K562 (cell line): ENCODE measurements around the gene OBSL1.

Experiments used
- CREB1 ChIP-seq, 2 experiments: sonication (generic) in 1 of 2; formaldehyde crosslinking in 1 of 2; IDR thresholded peaks; 2 replicates each; pipeline versions ENCODE4 v1.6.1 to v1.8.0; 2012 to 2022; ENCODE audit warnings: inconsistent platforms in 1 of 2, mild to moderate bottlenecking in 1 of 2, missing genetic modification reagents in 1 of 2, moderate library complexity in 1 of 2
- EGR1 ChIP-seq: fragments of 450-650 bp; conservative IDR thresholded peaks from 2 replicates; pipeline ENCODE4 v1.6.1; 2017; ENCODE audit warnings: mild to moderate bottlenecking
- ETV5 ChIP-seq: sonication (generic); formaldehyde crosslinking; IDR thresholded peaks from 2 replicates; pipeline ENCODE4 v1.4.0; 2020; ENCODE audit warnings: low read depth, mild to moderate bottlenecking, missing genetic modification reagents
- GABPA ChIP-seq: fragments of 200-800 bp; sonication (Bioruptor generic); conservative IDR thresholded peaks from 2 replicates; pipeline ENCODE4 v1.6.1; 2016; ENCODE audit warnings: low read depth, missing genetic modification characterization, missing compliant biosample characterization
- NFYB ChIP-seq: IDR thresholded peaks from 2 replicates; pipeline ENCODE4 v1.6.1; 2011; ENCODE audit warnings: mild to moderate bottlenecking, moderate library complexity; ENCODE audit not compliant: insufficient read length; ENCODE audit errors: extremely low read depth
- NR1H2 ChIP-seq: sonication (generic); formaldehyde crosslinking; IDR thresholded peaks from 2 replicates; pipeline ENCODE4 v1.4.0; 2020; ENCODE audit warnings: mild to moderate bottlenecking, missing genetic modification reagents
- POLR2A ChIP-seq: fragments of 450-650 bp; conservative IDR thresholded peaks from 2 replicates; pipeline ENCODE4 v1.6.1; 2016
- TCFL5 ChIP-seq: fragments of 250-450 bp; sonication (Bioruptor Pico); conservative IDR thresholded peaks from 2 replicates; pipeline ENCODE4 v1.6.1; 2021; ENCODE audit warnings: mild to moderate bottlenecking, moderate library complexity, matching md5 sums
- TF ChIP-seq, protein P1 (sequence below): fragments of 150-350 bp; conservative IDR thresholded peaks from 2 replicates; pipeline ENCODE4 v1.6.1; 2014; ENCODE audit warnings: low read length
- TF ChIP-seq, protein P2 (sequence below), 3 experiments: IDR thresholded peaks in 2 of 3; conservative IDR thresholded peaks in 1 of 3; 2 replicates each; pipeline ENCODE4 v1.5.1; 2011 to 2012; ENCODE audit warnings: low read length in 3 of 3, mild to moderate bottlenecking in 3 of 3, control low read depth in 2 of 3, improper control_type of control experiment in 1 of 3, inconsistent platforms in 1 of 3, low read depth in 1 of 3, mixed read lengths in 1 of 3, moderate library complexity in 1 of 3; ENCODE audit not compliant: insufficient read depth in 2 of 3
- TF ChIP-seq, protein P3 (sequence below): IDR thresholded peaks from 2 replicates; pipeline ENCODE4 v1.6.1; 2016; ENCODE audit warnings: missing genetic modification characterization, missing compliant biosample characterization
- TF ChIP-seq, protein P4 (sequence below): sonication (generic); formaldehyde crosslinking; IDR thresholded peaks from 2 replicates; pipeline ENCODE4 v1.8.1; 2023; ENCODE audit warnings: mild to moderate bottlenecking, missing genetic modification reagents
- TF ChIP-seq, protein P5 (sequence below), 2 experiments: fragments of 450-650 bp; formaldehyde crosslinking in 1 of 2; IDR thresholded peaks; 2 replicates each; pipeline versions ENCODE4 v1.4.0 to v1.6.1; 2014 to 2020; ENCODE audit warnings: mild to moderate bottlenecking in 2 of 2, borderline replicate concordance in 1 of 2, low read depth in 1 of 2

DNA sequence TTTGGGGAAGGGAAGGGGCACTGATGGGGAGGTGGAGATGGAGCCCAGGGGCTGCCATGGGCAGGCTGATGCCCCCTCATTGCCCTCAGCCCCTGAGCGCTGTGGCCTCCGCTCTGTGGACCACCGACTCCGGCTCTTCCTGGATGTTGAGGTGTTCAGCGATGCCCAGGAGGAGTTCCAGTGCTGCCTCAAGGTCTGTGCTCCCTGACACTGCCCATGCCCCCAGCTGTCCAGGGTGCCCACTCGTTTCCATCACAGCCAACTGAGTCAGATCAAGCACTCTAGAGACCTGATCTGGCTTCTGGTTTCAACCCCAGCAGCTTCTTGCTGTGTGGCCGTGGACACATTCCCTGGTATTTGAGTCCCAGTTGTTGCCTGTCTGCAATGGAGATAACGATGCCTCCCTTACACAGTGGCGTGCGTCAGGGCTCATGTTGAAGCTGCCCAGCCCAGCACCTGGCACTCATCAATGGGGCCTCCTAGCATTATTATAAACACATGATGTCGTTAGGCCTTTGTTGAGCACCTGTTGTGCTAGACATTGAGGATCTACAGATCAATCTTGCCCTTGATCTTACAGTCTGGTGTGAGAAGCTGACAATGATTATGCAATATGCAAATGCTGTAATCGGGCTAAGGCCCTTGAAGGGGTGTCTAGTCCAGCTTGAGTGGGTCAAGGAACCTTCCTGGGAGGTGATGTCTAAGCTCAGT is 40.7 kb upstream of the OBSL1 start:
- no peak for TF ChIP-seq POLR2A
- TF ChIP-seq, protein P1, sequence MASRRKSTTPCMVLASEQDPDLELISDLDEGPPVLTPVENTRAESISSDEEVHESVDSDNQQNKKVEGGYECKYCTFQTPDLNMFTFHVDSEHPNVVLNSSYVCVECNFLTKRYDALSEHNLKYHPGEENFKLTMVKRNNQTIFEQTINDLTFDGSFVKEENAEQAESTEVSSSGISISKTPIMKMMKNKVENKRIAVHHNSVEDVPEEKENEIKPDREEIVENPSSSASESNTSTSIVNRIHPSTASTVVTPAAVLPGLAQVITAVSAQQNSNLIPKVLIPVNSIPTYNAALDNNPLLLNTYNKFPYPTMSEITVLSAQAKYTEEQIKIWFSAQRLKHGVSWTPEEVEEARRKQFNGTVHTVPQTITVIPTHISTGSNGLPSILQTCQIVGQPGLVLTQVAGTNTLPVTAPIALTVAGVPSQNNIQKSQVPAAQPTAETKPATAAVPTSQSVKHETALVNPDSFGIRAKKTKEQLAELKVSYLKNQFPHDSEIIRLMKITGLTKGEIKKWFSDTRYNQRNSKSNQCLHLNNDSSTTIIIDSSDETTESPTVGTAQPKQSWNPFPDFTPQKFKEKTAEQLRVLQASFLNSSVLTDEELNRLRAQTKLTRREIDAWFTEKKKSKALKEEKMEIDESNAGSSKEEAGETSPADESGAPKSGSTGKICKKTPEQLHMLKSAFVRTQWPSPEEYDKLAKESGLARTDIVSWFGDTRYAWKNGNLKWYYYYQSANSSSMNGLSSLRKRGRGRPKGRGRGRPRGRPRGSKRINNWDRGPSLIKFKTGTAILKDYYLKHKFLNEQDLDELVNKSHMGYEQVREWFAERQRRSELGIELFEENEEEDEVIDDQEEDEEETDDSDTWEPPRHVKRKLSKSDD = no peak
- TF ChIP-seq NFYB = no peak
- TF ChIP-seq, protein P2, sequence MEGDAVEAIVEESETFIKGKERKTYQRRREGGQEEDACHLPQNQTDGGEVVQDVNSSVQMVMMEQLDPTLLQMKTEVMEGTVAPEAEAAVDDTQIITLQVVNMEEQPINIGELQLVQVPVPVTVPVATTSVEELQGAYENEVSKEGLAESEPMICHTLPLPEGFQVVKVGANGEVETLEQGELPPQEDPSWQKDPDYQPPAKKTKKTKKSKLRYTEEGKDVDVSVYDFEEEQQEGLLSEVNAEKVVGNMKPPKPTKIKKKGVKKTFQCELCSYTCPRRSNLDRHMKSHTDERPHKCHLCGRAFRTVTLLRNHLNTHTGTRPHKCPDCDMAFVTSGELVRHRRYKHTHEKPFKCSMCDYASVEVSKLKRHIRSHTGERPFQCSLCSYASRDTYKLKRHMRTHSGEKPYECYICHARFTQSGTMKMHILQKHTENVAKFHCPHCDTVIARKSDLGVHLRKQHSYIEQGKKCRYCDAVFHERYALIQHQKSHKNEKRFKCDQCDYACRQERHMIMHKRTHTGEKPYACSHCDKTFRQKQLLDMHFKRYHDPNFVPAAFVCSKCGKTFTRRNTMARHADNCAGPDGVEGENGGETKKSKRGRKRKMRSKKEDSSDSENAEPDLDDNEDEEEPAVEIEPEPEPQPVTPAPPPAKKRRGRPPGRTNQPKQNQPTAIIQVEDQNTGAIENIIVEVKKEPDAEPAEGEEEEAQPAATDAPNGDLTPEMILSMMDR (IDR thresholded peaks at IDR 0.05 in 2 of 3, conservative IDR thresholded peaks at IDR 0.05 in 1 of 3; ENCODE audit: insufficient read depth in 2 of 3, low read depth in 1 of 3, low read length in 3 of 3) = no peak
- TF ChIP-seq, protein P3, sequence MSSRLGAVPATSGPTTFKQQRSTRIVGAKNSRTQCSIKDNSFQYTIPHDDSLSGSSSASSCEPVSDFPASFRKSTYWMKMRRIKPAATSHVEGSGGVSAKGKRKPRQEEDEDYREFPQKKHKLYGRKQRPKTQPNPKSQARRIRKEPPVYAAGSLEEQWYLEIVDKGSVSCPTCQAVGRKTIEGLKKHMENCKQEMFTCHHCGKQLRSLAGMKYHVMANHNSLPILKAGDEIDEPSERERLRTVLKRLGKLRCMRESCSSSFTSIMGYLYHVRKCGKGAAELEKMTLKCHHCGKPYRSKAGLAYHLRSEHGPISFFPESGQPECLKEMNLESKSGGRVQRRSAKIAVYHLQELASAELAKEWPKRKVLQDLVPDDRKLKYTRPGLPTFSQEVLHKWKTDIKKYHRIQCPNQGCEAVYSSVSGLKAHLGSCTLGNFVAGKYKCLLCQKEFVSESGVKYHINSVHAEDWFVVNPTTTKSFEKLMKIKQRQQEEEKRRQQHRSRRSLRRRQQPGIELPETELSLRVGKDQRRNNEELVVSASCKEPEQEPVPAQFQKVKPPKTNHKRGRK = no peak
- TF ChIP-seq TCFL5 = no peak
- TF ChIP-seq GABPA (tag) = no peak
- TF ChIP-seq ETV5 (CRISPR knock-in tag) = no peak
- no peak for TF ChIP-seq NR1H2 (CRISPR knock-in tag)
- TF ChIP-seq CREB1 (IDR thresholded peaks at IDR 0.05) = no peak
- no peak for TF ChIP-seq CREB1 (CRISPR knock-in tag; IDR thresholded peaks at IDR 0.05)
- TF ChIP-seq, protein P4, sequence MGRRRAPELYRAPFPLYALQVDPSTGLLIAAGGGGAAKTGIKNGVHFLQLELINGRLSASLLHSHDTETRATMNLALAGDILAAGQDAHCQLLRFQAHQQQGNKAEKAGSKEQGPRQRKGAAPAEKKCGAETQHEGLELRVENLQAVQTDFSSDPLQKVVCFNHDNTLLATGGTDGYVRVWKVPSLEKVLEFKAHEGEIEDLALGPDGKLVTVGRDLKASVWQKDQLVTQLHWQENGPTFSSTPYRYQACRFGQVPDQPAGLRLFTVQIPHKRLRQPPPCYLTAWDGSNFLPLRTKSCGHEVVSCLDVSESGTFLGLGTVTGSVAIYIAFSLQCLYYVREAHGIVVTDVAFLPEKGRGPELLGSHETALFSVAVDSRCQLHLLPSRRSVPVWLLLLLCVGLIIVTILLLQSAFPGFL (CRISPR knock-in tag) = no peak
- TF ChIP-seq EGR1 = no peak
- TF ChIP-seq, protein P5, sequence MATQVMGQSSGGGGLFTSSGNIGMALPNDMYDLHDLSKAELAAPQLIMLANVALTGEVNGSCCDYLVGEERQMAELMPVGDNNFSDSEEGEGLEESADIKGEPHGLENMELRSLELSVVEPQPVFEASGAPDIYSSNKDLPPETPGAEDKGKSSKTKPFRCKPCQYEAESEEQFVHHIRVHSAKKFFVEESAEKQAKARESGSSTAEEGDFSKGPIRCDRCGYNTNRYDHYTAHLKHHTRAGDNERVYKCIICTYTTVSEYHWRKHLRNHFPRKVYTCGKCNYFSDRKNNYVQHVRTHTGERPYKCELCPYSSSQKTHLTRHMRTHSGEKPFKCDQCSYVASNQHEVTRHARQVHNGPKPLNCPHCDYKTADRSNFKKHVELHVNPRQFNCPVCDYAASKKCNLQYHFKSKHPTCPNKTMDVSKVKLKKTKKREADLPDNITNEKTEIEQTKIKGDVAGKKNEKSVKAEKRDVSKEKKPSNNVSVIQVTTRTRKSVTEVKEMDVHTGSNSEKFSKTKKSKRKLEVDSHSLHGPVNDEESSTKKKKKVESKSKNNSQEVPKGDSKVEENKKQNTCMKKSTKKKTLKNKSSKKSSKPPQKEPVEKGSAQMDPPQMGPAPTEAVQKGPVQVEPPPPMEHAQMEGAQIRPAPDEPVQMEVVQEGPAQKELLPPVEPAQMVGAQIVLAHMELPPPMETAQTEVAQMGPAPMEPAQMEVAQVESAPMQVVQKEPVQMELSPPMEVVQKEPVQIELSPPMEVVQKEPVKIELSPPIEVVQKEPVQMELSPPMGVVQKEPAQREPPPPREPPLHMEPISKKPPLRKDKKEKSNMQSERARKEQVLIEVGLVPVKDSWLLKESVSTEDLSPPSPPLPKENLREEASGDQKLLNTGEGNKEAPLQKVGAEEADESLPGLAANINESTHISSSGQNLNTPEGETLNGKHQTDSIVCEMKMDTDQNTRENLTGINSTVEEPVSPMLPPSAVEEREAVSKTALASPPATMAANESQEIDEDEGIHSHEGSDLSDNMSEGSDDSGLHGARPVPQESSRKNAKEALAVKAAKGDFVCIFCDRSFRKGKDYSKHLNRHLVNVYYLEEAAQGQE (IDR thresholded peaks at IDR 0.05; ENCODE audit: borderline replicate concordance) = no peak
- TF ChIP-seq, protein P5 (CRISPR knock-in tag; IDR thresholded peaks at IDR 0.05; ENCODE audit: low read depth) = no peak
